ENCODE measurements around the gene ITGB3. TPM values are rescaled to one million over a fixed set of nuclear protein-coding genes. Genes with fewer than 3 reads are reported as not detected.
A peak's percentile ranks its signal among the peaks of the same experiment; 100 is the strongest.

The ITGB3 gene
- total RNA-seq, 1 experiment from 2014 or later = not detected

- TF ChIP-seq POLR2AphosphoS5 (IDR thresholded peaks at IDR 0.05; ENCODE audit: low read depth, low read length) = no peak
- TF ChIP-seq SRF (IDR thresholded peaks at IDR 0.05; ENCODE audit: low read depth) = no peak
Measured at GRCh38 chr17:47238321-47239010, 15.2 kb upstream of the ITGB3 start (continued).

- H2AFZ ChIP-seq (ENCODE audit: low read depth, low read length, poor library complexity, severe bottlenecking) = no peak overlapping the region
- no TSS peak for BruUV-seq (replicated peaks)
- CTCF ChIA-PET = interaction anchor here (1.6 kb wide), 1 partner anchor 76 kb away, joined by 5 read pairs; no protein-coding TSS in a partner anchor
- no peak for DNase-seq (ENCODE audit: low read depth, low spot score)
- H3K27ac ChIP-seq (ENCODE audit: low read depth, low read length) = peak overlapping the region; percentile 1; the same call in 1 of the 2 replicates
- no peaks in the 10 kb centered on the region for H3K27me3 ChIP-seq (ENCODE audit: insufficient read depth, low read length)
- POLR2A ChIA-PET = interaction anchor here (0.7 to 1.4 kb wide), 2 partner anchors 10 to 14 kb away, joined by 3 read pairs; partner anchors contain the start of gene ITGB3
- H3K36me3 ChIP-seq (ENCODE audit: control insufficient read depth in 1 of 2, insufficient read depth in 2 of 2, low read length in 2 of 2) = no peaks in the 10 kb centered on the region
- no peak for ATAC-seq
- H3K4me3 ChIP-seq (replicated peaks in 1 of 2; ENCODE audit: low read depth in 1 of 2, low read length in 2 of 2) = no peak overlapping the region
- no peaks in the 10 kb centered on the region for H3K9me3 ChIP-seq (ENCODE audit: control insufficient read depth in 1 of 2, insufficient read depth in 1 of 2, low read depth in 1 of 2, low read length in 2 of 2)
- no peaks in the 10 kb centered on the region for H3K79me2 ChIP-seq (ENCODE audit: insufficient read depth, low read length)
- no peaks in the 10 kb centered on the region for H3K9me2 ChIP-seq (ENCODE audit: insufficient read depth)
- H3K4me1 ChIP-seq (ENCODE audit: control insufficient read depth in 1 of 2, insufficient read depth in 2 of 2, low read length in 2 of 2) = peaks cover 8 to 16% of the 10 kb centered on the region in 2 experiments
- peak overlapping the region; percentile 32; the same call in 1 of the 2 replicates for H3K4me2 ChIP-seq (ENCODE audit: low read length)
- RAD21 ChIA-PET (ENCODE audit: low non-redundant PET in 1 of 2, low total read pairs in 2 of 2, uncharacterized antibody in 2 of 2, unreplicated experiment in 2 of 2) = no interaction called here
- H3K9ac ChIP-seq (ENCODE audit: low read length) = no peak overlapping the region
- TF ChIP-seq JUND (IDR thresholded peaks at IDR 0.05) = no peak
- TF ChIP-seq REST (IDR thresholded peaks at IDR 0.05; ENCODE audit: low read depth) = no peak
- no peak for TF ChIP-seq SIN3A (IDR thresholded peaks at IDR 0.05; ENCODE audit: low read depth)
- TF ChIP-seq EGR1 (IDR thresholded peaks at IDR 0.05; ENCODE audit: low read depth) = no peak
- no peak for TF ChIP-seq ATF3 (IDR thresholded peaks at IDR 0.05)
- TF ChIP-seq CEBPB (IDR thresholded peaks at IDR 0.05; ENCODE audit: low read depth) = no peak
- no peak for TF ChIP-seq CTCF (IDR thresholded peaks at IDR 0.05 in 2 of 3, conservative IDR thresholded peaks at IDR 0.05 in 1 of 3; ENCODE audit: borderline replicate concordance in 1 of 3, insufficient read depth in 1 of 3, low read depth in 2 of 3, low read length in 2 of 3)
- TF ChIP-seq EZH2 (IDR thresholded peaks at IDR 0.05) = no peak
- no peak for TF ChIP-seq MAX (IDR thresholded peaks at IDR 0.05)
- no peak for TF ChIP-seq SP1 (IDR thresholded peaks at IDR 0.05; ENCODE audit: low read depth)
- TF ChIP-seq FOSL1 (IDR thresholded peaks at IDR 0.05; ENCODE audit: low read depth) = no peak
- TF ChIP-seq POLR2A (IDR thresholded peaks at IDR 0.05; ENCODE audit: borderline replicate concordance, extremely low read depth, insufficient read depth, insufficient read length) = no peak
- no peak for TF ChIP-seq SRF (IDR thresholded peaks at IDR 0.05; ENCODE audit: low read depth)
- TF ChIP-seq CBX3 (IDR thresholded peaks at IDR 0.05; ENCODE audit: low read depth) = no peak
- TF ChIP-seq EZH2phosphoT487 (IDR thresholded peaks at IDR 0.05; ENCODE audit: borderline replicate concordance) = no peak
- no peak for TF ChIP-seq ELF1 (IDR thresholded peaks at IDR 0.05; ENCODE audit: borderline replicate concordance, low read depth)
- no peak for TF ChIP-seq ZFX (IDR thresholded peaks at IDR 0.05)
- TF ChIP-seq POLR2AphosphoS5 (IDR thresholded peaks at IDR 0.05; ENCODE audit: low read depth, low read length) = no peak
- TF ChIP-seq ZNF274 (IDR thresholded peaks at IDR 0.05; ENCODE audit: low read depth, low read length) = no peak
- intact Hi-C loops (cut with micrococcal nuclease) = no loop called here
- H4K20me1 ChIP-seq (ENCODE audit: insufficient read depth) = no peaks in the 10 kb centered on the region
Measured at GRCh38 chr17:47239619-47239966, 14.0 kb upstream of the ITGB3 start.

All from HCT116 (cell line).